NCI-H526 (cell line): ENCODE results near the gene HTR3B.
"Not testable (repeated sequence)": the region's sequence is repeated elsewhere in the genome, so short reads cannot be mapped to it uniquely, and the experiment has no call there.

Experiments
- DNase-seq, 2 experiments: peaks; one replicate each; lab custom pipeline; 2025; lab: John Stamatoyannopoulos, UW

The HTR3B gene

GRCh38 chr11:113946162-113946561, 41.6 kb downstream of the HTR3B start:
- not testable (repeated sequence) for DNase-seq

- no peak for DNase-seq
Measured at GRCh38 chr11:113947994-113948393, 43.4 kb downstream of the HTR3B start.

- no peak for DNase-seq
Measured at GRCh38 chr11:113949891-113950290, 45.3 kb downstream of the HTR3B start.

- no peak for DNase-seq
Measured at GRCh38 chr11:113951537-113951936, 46.9 kb downstream of the HTR3B start.

GRCh38 chr11:113952070-113952469, 47.5 kb downstream of the HTR3B start:
- no peak for DNase-seq

GRCh38 chr11:113952588-113952987, 48.0 kb downstream of the HTR3B start:
- no peak for DNase-seq

- no peak for DNase-seq
Measured at GRCh38 chr11:113954235-113954634, 49.6 kb downstream of the HTR3B start.

- no peak for DNase-seq
Measured at GRCh38 chr11:113956986-113957385, 52.4 kb downstream of the HTR3B start.

- DNase-seq = no peak
Measured at GRCh38 chr11:113960702-113961330, 56.2 kb downstream of the HTR3B start.

GRCh38 chr11:113967361-113967760, 62.8 kb downstream of the HTR3B start:
- peak in 1 of 2 experiments; percentile 60 for DNase-seq

- no peak for DNase-seq
Measured at GRCh38 chr11:113971506-113972195, 67.1 kb downstream of the HTR3B start.

- peak; percentile 71 to 85 for DNase-seq
Measured at GRCh38 chr11:113974741-113975470, 70.3 kb downstream of the HTR3B start, which contains the start of gene HTR3A. TSS of gene HTR3A (plus strand) at chr11:113975108. CDS start at chr11:113975326, 218 bp downstream.

GRCh38 chr11:113977071-113977490, 72.5 kb downstream of the HTR3B start:
- DNase-seq = peak in 1 of 2 experiments; percentile 35

GRCh38 chr11:113977701-113978100, 73.1 kb downstream of the HTR3B start:
- DNase-seq = no peak

- DNase-seq = no peak
Measured at GRCh38 chr11:113979431-113979830, 74.8 kb downstream of the HTR3B start.

- no peak for DNase-seq
Measured at GRCh38 chr11:113980785-113981184, 76.2 kb downstream of the HTR3B start.

- no peak for DNase-seq
Measured at GRCh38 chr11:113982306-113982705, 77.7 kb downstream of the HTR3B start.

GRCh38 chr11:113984781-113985180, 80.2 kb downstream of the HTR3B start:
- DNase-seq = no peak

GRCh38 chr11:113985906-113986305, 81.3 kb downstream of the HTR3B start:
- DNase-seq = no peak

- DNase-seq = no peak
Measured at GRCh38 chr11:113986351-113987140, 82.0 kb downstream of the HTR3B start.

GRCh38 chr11:113989381-113989780, 84.8 kb downstream of the HTR3B start:
- no peak for DNase-seq

GRCh38 chr11:113989916-113990315, 85.3 kb downstream of the HTR3B start:
- DNase-seq = no peak
